ENCODE results near the gene NUAK1. TPM values are rescaled to one million over a fixed set of nuclear protein-coding genes. Genes with fewer than 3 reads are reported as not detected.
A peak's percentile ranks its signal among the peaks of the same experiment; 100 is the strongest.

The NUAK1 gene
- total RNA-seq, 1 experiment from 2014 or later: 7.4 TPM

DNA sequence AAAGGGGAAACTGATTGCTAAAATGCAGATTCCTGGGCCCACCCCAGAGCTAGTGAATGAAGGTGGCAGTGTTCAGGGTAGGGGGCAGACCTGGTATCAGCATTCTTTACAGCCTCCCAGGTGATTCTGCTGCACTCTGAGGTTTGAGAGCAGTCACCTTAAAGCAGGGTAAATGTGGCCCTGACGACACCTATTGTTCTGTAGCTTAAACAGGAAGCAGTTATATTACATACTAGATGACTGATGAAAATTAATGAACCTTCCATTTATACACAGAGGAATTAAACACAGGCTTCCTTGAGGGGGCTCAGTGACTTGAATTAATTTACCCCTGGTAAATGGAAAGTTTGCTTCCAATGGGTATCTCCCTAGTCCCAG is 25.3 kb downstream of the NUAK1 start (continued):
- TF ChIP-seq JUND (IDR thresholded peaks at IDR 0.05) (no peak), RAD21 (IDR thresholded peaks at IDR 0.05; ENCODE audit: low read depth) (no peak), CEBPB (IDR thresholded peaks at IDR 0.05; ENCODE audit: low read depth) (no peak), EZH2phosphoT487 (IDR thresholded peaks at IDR 0.05; ENCODE audit: borderline replicate concordance) (no peak)

DNA sequence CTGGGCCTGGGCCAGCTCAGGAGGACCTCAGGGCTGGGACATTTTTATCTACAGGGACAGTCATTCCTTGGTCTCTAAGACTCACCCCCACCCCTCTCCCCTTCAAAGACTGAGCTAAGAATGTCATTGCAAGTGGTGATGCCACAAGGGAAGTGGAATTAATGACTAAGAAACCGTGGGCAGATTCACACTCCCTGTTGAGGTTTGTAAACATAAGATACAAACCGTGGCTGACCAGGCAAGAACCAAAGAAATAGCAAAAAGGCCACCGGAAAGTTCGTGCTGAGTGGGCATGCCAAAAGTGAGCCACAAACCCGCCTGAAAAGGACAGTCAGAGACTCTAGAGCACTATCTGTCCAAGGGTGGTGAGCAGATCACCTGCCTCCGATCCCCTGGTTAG is 25.7 kb downstream of the NUAK1 start:
- Histone ChIP-seq H3K9ac (ENCODE audit: low read length) (no peak overlapping the region), H3K36me3 (ENCODE audit: control insufficient read depth in 1 of 2, insufficient read depth in 2 of 2, low read length in 2 of 2) (no peaks in the 10 kb centered on the region), H3K9me2 (ENCODE audit: insufficient read depth) (no peaks in the 10 kb centered on the region), H3K4me1 (ENCODE audit: control insufficient read depth in 1 of 2, insufficient read depth in 2 of 2, low read length in 2 of 2) (peaks cover 12 to 13% of the 10 kb centered on the region in 2 experiments), H3K9me3 (ENCODE audit: control insufficient read depth in 1 of 2, insufficient read depth in 1 of 2, low read depth in 1 of 2, low read length in 2 of 2) (no peaks in the 10 kb centered on the region), H2AFZ (ENCODE audit: low read depth, low read length, poor library complexity, severe bottlenecking) (no peak overlapping the region), H3K79me2 (ENCODE audit: insufficient read depth, low read length) (no peaks in the 10 kb centered on the region), H4K20me1 (ENCODE audit: insufficient read depth) (no peaks in the 10 kb centered on the region), H3K4me3 (replicated peaks in 1 of 2; ENCODE audit: low read depth in 1 of 2, low read length in 2 of 2) (no peak overlapping the region), H3K27me3 (ENCODE audit: insufficient read depth, low read length) (no peaks in the 10 kb centered on the region), H3K4me2 (ENCODE audit: low read length) (peak overlapping the region; percentile 19; the same call in 1 of the 2 replicates), H3K27ac (ENCODE audit: low read depth, low read length) (no peak overlapping the region)
- ATAC-seq (no peak), DNase-seq (ENCODE audit: low read depth, low spot score) (peak; percentile 19)
- CTCF ChIA-PET: no interaction called here
- intact Hi-C loops (cut with micrococcal nuclease): no loop called here
- POLR2A ChIA-PET: no interaction called here
- BruUV-seq (replicated peaks): no TSS peak
- RAD21 ChIA-PET (ENCODE audit: low non-redundant PET in 1 of 2, low total read pairs in 2 of 2, uncharacterized antibody in 2 of 2, unreplicated experiment in 2 of 2): no interaction called here
- TF ChIP-seq EZH2 (IDR thresholded peaks at IDR 0.05) (no peak), YY1 (IDR thresholded peaks at IDR 0.05; ENCODE audit: extremely low read depth, insufficient replicate concordance, low read depth, low read length) (no peak), CBX3 (IDR thresholded peaks at IDR 0.05; ENCODE audit: low read depth) (no peak), EGR1 (IDR thresholded peaks at IDR 0.05; ENCODE audit: low read depth) (peak; percentile 49; the same call in 1 of the 2 replicates), TCF7L2 (IDR thresholded peaks at IDR 0.05; ENCODE audit: borderline replicate concordance, extremely low read depth, insufficient read depth, insufficient read length) (no peak), CEBPB (IDR thresholded peaks at IDR 0.05; ENCODE audit: low read depth) (0 out of 2 replicates have a peak, but pooled peaks have one; percentile 42), ZFX (IDR thresholded peaks at IDR 0.05) (no peak), POLR2A (IDR thresholded peaks at IDR 0.05; ENCODE audit: borderline replicate concordance, extremely low read depth, insufficient read depth, insufficient read length) (no peak), JUND (IDR thresholded peaks at IDR 0.05) (peak; percentile 47; the same call in 1 of the 2 replicates), POLR2AphosphoS5 (IDR thresholded peaks at IDR 0.05; ENCODE audit: low read depth, low read length) (no peak), SIN3A (IDR thresholded peaks at IDR 0.05; ENCODE audit: low read depth) (no peak), RAD21 (IDR thresholded peaks at IDR 0.05; ENCODE audit: low read depth) (no peak), ELF1 (IDR thresholded peaks at IDR 0.05; ENCODE audit: borderline replicate concordance, low read depth) (no peak)
- TF ChIP-seq, protein P1, sequence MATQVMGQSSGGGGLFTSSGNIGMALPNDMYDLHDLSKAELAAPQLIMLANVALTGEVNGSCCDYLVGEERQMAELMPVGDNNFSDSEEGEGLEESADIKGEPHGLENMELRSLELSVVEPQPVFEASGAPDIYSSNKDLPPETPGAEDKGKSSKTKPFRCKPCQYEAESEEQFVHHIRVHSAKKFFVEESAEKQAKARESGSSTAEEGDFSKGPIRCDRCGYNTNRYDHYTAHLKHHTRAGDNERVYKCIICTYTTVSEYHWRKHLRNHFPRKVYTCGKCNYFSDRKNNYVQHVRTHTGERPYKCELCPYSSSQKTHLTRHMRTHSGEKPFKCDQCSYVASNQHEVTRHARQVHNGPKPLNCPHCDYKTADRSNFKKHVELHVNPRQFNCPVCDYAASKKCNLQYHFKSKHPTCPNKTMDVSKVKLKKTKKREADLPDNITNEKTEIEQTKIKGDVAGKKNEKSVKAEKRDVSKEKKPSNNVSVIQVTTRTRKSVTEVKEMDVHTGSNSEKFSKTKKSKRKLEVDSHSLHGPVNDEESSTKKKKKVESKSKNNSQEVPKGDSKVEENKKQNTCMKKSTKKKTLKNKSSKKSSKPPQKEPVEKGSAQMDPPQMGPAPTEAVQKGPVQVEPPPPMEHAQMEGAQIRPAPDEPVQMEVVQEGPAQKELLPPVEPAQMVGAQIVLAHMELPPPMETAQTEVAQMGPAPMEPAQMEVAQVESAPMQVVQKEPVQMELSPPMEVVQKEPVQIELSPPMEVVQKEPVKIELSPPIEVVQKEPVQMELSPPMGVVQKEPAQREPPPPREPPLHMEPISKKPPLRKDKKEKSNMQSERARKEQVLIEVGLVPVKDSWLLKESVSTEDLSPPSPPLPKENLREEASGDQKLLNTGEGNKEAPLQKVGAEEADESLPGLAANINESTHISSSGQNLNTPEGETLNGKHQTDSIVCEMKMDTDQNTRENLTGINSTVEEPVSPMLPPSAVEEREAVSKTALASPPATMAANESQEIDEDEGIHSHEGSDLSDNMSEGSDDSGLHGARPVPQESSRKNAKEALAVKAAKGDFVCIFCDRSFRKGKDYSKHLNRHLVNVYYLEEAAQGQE (IDR thresholded peaks at IDR 0.05; ENCODE audit: low read depth): no peak
- TF ChIP-seq, protein P2, sequence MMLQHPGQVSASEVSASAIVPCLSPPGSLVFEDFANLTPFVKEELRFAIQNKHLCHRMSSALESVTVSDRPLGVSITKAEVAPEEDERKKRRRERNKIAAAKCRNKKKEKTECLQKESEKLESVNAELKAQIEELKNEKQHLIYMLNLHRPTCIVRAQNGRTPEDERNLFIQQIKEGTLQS (IDR thresholded peaks at IDR 0.05): no peak
- TF ChIP-seq, protein P3, sequence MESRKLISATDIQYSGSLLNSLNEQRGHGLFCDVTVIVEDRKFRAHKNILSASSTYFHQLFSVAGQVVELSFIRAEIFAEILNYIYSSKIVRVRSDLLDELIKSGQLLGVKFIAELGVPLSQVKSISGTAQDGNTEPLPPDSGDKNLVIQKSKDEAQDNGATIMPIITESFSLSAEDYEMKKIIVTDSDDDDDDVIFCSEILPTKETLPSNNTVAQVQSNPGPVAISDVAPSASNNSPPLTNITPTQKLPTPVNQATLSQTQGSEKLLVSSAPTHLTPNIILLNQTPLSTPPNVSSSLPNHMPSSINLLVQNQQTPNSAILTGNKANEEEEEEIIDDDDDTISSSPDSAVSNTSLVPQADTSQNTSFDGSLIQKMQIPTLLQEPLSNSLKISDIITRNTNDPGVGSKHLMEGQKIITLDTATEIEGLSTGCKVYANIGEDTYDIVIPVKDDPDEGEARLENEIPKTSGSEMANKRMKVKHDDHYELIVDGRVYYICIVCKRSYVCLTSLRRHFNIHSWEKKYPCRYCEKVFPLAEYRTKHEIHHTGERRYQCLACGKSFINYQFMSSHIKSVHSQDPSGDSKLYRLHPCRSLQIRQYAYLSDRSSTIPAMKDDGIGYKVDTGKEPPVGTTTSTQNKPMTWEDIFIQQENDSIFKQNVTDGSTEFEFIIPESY (IDR thresholded peaks at IDR 0.05; ENCODE audit: extremely low read depth, insufficient replicate concordance, low read length): no peak
- TF ChIP-seq, protein P4, sequence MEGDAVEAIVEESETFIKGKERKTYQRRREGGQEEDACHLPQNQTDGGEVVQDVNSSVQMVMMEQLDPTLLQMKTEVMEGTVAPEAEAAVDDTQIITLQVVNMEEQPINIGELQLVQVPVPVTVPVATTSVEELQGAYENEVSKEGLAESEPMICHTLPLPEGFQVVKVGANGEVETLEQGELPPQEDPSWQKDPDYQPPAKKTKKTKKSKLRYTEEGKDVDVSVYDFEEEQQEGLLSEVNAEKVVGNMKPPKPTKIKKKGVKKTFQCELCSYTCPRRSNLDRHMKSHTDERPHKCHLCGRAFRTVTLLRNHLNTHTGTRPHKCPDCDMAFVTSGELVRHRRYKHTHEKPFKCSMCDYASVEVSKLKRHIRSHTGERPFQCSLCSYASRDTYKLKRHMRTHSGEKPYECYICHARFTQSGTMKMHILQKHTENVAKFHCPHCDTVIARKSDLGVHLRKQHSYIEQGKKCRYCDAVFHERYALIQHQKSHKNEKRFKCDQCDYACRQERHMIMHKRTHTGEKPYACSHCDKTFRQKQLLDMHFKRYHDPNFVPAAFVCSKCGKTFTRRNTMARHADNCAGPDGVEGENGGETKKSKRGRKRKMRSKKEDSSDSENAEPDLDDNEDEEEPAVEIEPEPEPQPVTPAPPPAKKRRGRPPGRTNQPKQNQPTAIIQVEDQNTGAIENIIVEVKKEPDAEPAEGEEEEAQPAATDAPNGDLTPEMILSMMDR (IDR thresholded peaks at IDR 0.05 in 2 of 3, conservative IDR thresholded peaks at IDR 0.05 in 1 of 3; ENCODE audit: borderline replicate concordance in 1 of 3, insufficient read depth in 1 of 3, low read depth in 2 of 3, low read length in 2 of 3): no peak
- TF ChIP-seq, protein P5, sequence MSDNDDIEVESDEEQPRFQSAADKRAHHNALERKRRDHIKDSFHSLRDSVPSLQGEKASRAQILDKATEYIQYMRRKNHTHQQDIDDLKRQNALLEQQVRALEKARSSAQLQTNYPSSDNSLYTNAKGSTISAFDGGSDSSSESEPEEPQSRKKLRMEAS (IDR thresholded peaks at IDR 0.05): no peak

Measured in HCT116 (cell line).